K562 (cell line): Measurements from ENCODE around the gene MRPL52. TPM values are rescaled to one million over a fixed set of nuclear protein-coding genes. Genes with fewer than 3 reads are reported as not detected.

Experiments
- GABPA ChIP-seq: fragments of 200-800 bp; sonication (Bioruptor generic); conservative IDR thresholded peaks from 2 replicates; pipeline ENCODE4 v1.6.1; 2016; ENCODE audit warnings: low read depth, missing genetic modification characterization, missing compliant biosample characterization
- GABPB2 ChIP-seq: fragments of 250-450 bp; sonication (Bioruptor Pico); conservative IDR thresholded peaks from 2 replicates; pipeline ENCODE4 v1.5.1; 2021; ENCODE audit warnings: mild to moderate bottlenecking
- NKRF ChIP-seq: fragments of 450-650 bp; IDR thresholded peaks from 2 replicates; pipeline ENCODE4 v1.6.1; 2016; ENCODE audit warnings: borderline replicate concordance
- OTX1 ChIP-seq: fragments of 450-650 bp; formaldehyde crosslinking; IDR thresholded peaks from 2 replicates; pipeline ENCODE4 v1.4.0; 2022; ENCODE audit warnings: mild to moderate bottlenecking
- PCBP2 ChIP-seq: fragments of 200-400 bp; formaldehyde crosslinking; IDR thresholded peaks from 2 replicates; pipeline ENCODE4 v1.6.1; 2018; ENCODE audit warnings: low read length, low read depth, mild to moderate bottlenecking, moderate library complexity; ENCODE audit not compliant: poor library complexity, severe bottlenecking
- PML ChIP-seq: IDR thresholded peaks from 2 replicates; pipeline ENCODE4 v1.6.1; 2012; ENCODE audit warnings: low read length, inconsistent platforms
- PPARD ChIP-seq: fragments of 250-450 bp; sonication (Bioruptor Pico); IDR thresholded peaks from 2 replicates; pipeline ENCODE4 v1.8.0; 2022; ENCODE audit warnings: inconsistent platforms, mild to moderate bottlenecking, moderate library complexity
- PRMT5 ChIP-seq: sonication (generic); formaldehyde crosslinking; IDR thresholded peaks from 2 replicates; pipeline ENCODE4 v1.5.0; 2020; ENCODE audit warnings: missing genetic modification reagents
- RBBP5 ChIP-seq: fragments of 200-600 bp; sonication (generic); IDR thresholded peaks from 2 replicates; pipeline ENCODE4 v1.6.1; 2012; ENCODE audit warnings: borderline replicate concordance, mild to moderate bottlenecking, low read length, control low read depth, inconsistent platforms; ENCODE audit not compliant: insufficient read depth, poor library complexity, severe bottlenecking
- RNF2 ChIP-seq: sonication (generic); IDR thresholded peaks from 2 replicates; pipeline ENCODE4 v1.6.1; 2016
- SIN3A ChIP-seq, 2 experiments: fragments of 150-350 bp in 1 of 2; IDR thresholded peaks; 2 replicates each; pipeline ENCODE4 v1.6.1; 2011 to 2016; ENCODE audit warnings: borderline replicate concordance in 2 of 2, low read depth in 2 of 2, low read length in 2 of 2, mild to moderate bottlenecking in 2 of 2, moderate library complexity in 2 of 2; ENCODE audit not compliant: control insufficient read depth in 1 of 2
- SIN3B ChIP-seq: fragments of 450-650 bp; IDR thresholded peaks from 2 replicates; pipeline ENCODE4 v1.6.1; 2017; ENCODE audit warnings: low read depth, mild to moderate bottlenecking, moderate library complexity
- ZNF253 ChIP-seq: fragments of 250-450 bp; sonication (Bioruptor Pico); conservative IDR thresholded peaks from 2 replicates; pipeline ENCODE4 v1.6.1; 2021; ENCODE audit warnings: mild to moderate bottlenecking
- ZNF407 ChIP-seq: fragments of 450-650 bp; IDR thresholded peaks from 2 replicates; pipeline ENCODE4 v1.6.1; 2016; ENCODE audit warnings: low read depth
- ZNF551 ChIP-seq: fragments of 250-450 bp; sonication (Bioruptor Pico); IDR thresholded peaks from 2 replicates; pipeline ENCODE4 v1.5.0; 2021; ENCODE audit warnings: mild to moderate bottlenecking, moderate library complexity
- ZNF583 ChIP-seq: fragments of 250-450 bp; sonication (Bioruptor Pico); IDR thresholded peaks from 2 replicates; pipeline ENCODE4 v1.4.0; 2020
- ZNF589 ChIP-seq: fragments of 200-800 bp; sonication (Bioruptor generic); IDR thresholded peaks from 2 replicates; pipeline ENCODE4 v1.6.1; 2016; ENCODE audit warnings: low read depth, missing genetic modification characterization, missing compliant biosample characterization
- ZNF778 ChIP-seq: fragments of 450-650 bp; formaldehyde crosslinking; IDR thresholded peaks from 2 replicates; pipeline ENCODE4 v1.4.0; 2020; ENCODE audit warnings: mild to moderate bottlenecking, moderate library complexity
- polyA plus RNA-seq, 8 experiments: library from polyadenylated mRNA; depleted of rRNA in 4 of 8; stranded (reverse) in 5 of 8; unstranded in 3 of 8; fragments of >200 nt; fragmentation: Nextera tagmentation in 2 of 8; fragmentation: Illumina TruSeq in 1 of 8; extraction: Ambion mirVana in 2 of 8; extraction: Trizol in 1 of 8; gene quantifications; 2 replicates each; pipeline versions ENCODE4 v1.2.1 to v1.2.3, GENCODE V29; 2011 to 2014; ENCODE audit warnings: inconsistent platforms in 1 of 8, missing spikeins in 1 of 8
- total RNA-seq, 7 experiments: library from RNA; depleted of rRNA in 6 of 7; stranded (reverse); fragments of >200 nt in 6 of 7; fragmentation: Illumina TruSeq in 2 of 7; extraction: Trizol in 2 of 7; gene quantifications; 2 replicates each; pipeline versions ENCODE4 v1.2.1 to v1.2.3, GENCODE V29; 2011 to 2021; ENCODE audit warnings: low replicate concordance in 1 of 7

The MRPL52 gene
- total and polyA plus RNA-seq, 9 of the 15 experiments (the other 6 are each of a cell fraction or from before 2014, with no cell fraction given): 56.5 to 213 (median 168) TPM

GRCh38 chr14:22852940-22853767 is 23.5 kb downstream of the MRPL52 start (continued):
- TF ChIP-seq PML (no peak), RNF2 (no peak), ZNF253 (CRISPR knock-in tag) (no peak), ZNF778 (CRISPR knock-in tag) (no peak), OTX1 (CRISPR knock-in tag) (no peak), NKRF (no peak; the same call in 1 of the 2 replicates), GABPA (no peak), ZNF551 (CRISPR knock-in tag) (no peak), SIN3B (peak; percentile 24; the same call in 1 of the 2 replicates), GABPB2 (CRISPR knock-in tag) (no peak), PRMT5 (CRISPR knock-in tag) (no peak), PCBP2 (no peak), SIN3A (IDR thresholded peaks at IDR 0.05; ENCODE audit: borderline replicate concordance in 2 of 2, control insufficient read depth in 1 of 2, low read depth in 2 of 2, low read length in 2 of 2) (no peak; a peak in 1 of 4 replicates), RBBP5 (no peak), PPARD (CRISPR knock-in tag) (no peak), ZNF407 (no peak), ZNF589 (no peak), ZNF583 (CRISPR knock-in tag) (peak; percentile 57; the same call in 1 of the 2 replicates)
